ENCODE results near the gene RBFOX1. TPM values are rescaled to one million over a fixed set of nuclear protein-coding genes. Genes with fewer than 3 reads are reported as not detected.

The RBFOX1 gene
- total RNA-seq, 1 experiment from 2014 or later: not detected

- H3K9me3 ChIP-seq (replicated peaks): peaks cover 12% of the 10 kb centered on the region
- H3K4me1 ChIP-seq (replicated peaks): no peaks in the 10 kb centered on the region
- H3K27ac ChIP-seq: no peak overlapping the region
- no peak for DNase-seq (ENCODE audit: low read depth in 1 of 2, low spot score in 2 of 2)
- H3K36me3 ChIP-seq: no peaks in the 10 kb centered on the region
- no peak overlapping the region for H3K4me3 ChIP-seq
- no peaks in the 10 kb centered on the region for H3K27me3 ChIP-seq (replicated peaks)
Measured at GRCh38 chr16:7577588-7577987, 244.9 kb downstream of the RBFOX1 start.

GRCh38 chr16:7579454-7579853 lies 246.8 kb downstream of the RBFOX1 start:
- Histone ChIP-seq H3K9me3 (replicated peaks) (peaks cover 7% of the 10 kb centered on the region), H3K27me3 (replicated peaks) (no peaks in the 10 kb centered on the region), H3K4me1 (replicated peaks) (no peaks in the 10 kb centered on the region), H3K27ac (no peak overlapping the region), H3K4me3 (no peak overlapping the region), H3K36me3 (no peaks in the 10 kb centered on the region)
- DNase-seq (ENCODE audit: low read depth in 1 of 2, low spot score in 2 of 2): no peak

GRCh38 chr16:7581175-7581574 lies 248.5 kb downstream of the RBFOX1 start:
- peaks cover 8% of the 10 kb centered on the region for H3K9me3 ChIP-seq (replicated peaks)
- H3K27ac ChIP-seq: no peak overlapping the region
- DNase-seq (ENCODE audit: low read depth in 1 of 2, low spot score in 2 of 2): no peak
- H3K4me1 ChIP-seq (replicated peaks): no peaks in the 10 kb centered on the region
- H3K4me3 ChIP-seq: no peak overlapping the region
- no peaks in the 10 kb centered on the region for H3K27me3 ChIP-seq (replicated peaks)
- no peaks in the 10 kb centered on the region for H3K36me3 ChIP-seq

- H3K27ac ChIP-seq: no peak overlapping the region
- no peak for DNase-seq (ENCODE audit: low read depth in 1 of 2, low spot score in 2 of 2)
- no peak overlapping the region for H3K4me3 ChIP-seq
- H3K36me3 ChIP-seq: no peaks in the 10 kb centered on the region
- no peaks in the 10 kb centered on the region for H3K4me1 ChIP-seq (replicated peaks)
- no peaks in the 10 kb centered on the region for H3K27me3 ChIP-seq (replicated peaks)
- H3K9me3 ChIP-seq (replicated peaks): peaks cover 12% of the 10 kb centered on the region
Measured at GRCh38 chr16:7583396-7583795, 250.8 kb downstream of the RBFOX1 start.

GRCh38 chr16:7584561-7584960 lies 251.9 kb downstream of the RBFOX1 start:
- Histone ChIP-seq H3K27ac (no peak overlapping the region), H3K4me1 (replicated peaks) (no peaks in the 10 kb centered on the region), H3K27me3 (replicated peaks) (no peaks in the 10 kb centered on the region), H3K4me3 (no peak overlapping the region), H3K9me3 (replicated peaks) (peaks cover 12% of the 10 kb centered on the region; the same call in 1 of the 2 replicates), H3K36me3 (no peaks in the 10 kb centered on the region)
- DNase-seq (ENCODE audit: low read depth in 1 of 2, low spot score in 2 of 2): no peak

GRCh38 chr16:7585705-7586104 lies 253.1 kb downstream of the RBFOX1 start:
- Histone ChIP-seq H3K27ac (no peak overlapping the region), H3K9me3 (replicated peaks) (peaks cover 12% of the 10 kb centered on the region; the same call in 1 of the 2 replicates), H3K27me3 (replicated peaks) (no peaks in the 10 kb centered on the region), H3K4me1 (replicated peaks) (no peaks in the 10 kb centered on the region), H3K4me3 (no peak overlapping the region), H3K36me3 (no peaks in the 10 kb centered on the region)
- DNase-seq (ENCODE audit: low read depth in 1 of 2, low spot score in 2 of 2): no peak

- H3K4me1 ChIP-seq (replicated peaks): no peaks in the 10 kb centered on the region
- no peaks in the 10 kb centered on the region for H3K27me3 ChIP-seq (replicated peaks)
- H3K9me3 ChIP-seq (replicated peaks): peaks cover 5% of the 10 kb centered on the region; the same call in 1 of the 2 replicates
- no peak overlapping the region for H3K4me3 ChIP-seq
- H3K27ac ChIP-seq: no peak overlapping the region
- H3K36me3 ChIP-seq: no peaks in the 10 kb centered on the region
- no peak for DNase-seq (ENCODE audit: low read depth in 1 of 2, low spot score in 2 of 2)
Measured at GRCh38 chr16:7590934-7591333, 258.3 kb downstream of the RBFOX1 start.

GRCh38 chr16:7596308-7596707 lies 263.7 kb downstream of the RBFOX1 start:
- no peak for DNase-seq (ENCODE audit: low read depth in 1 of 2, low spot score in 2 of 2)
- Histone ChIP-seq H3K27me3 (replicated peaks) (no peaks in the 10 kb centered on the region), H3K36me3 (no peaks in the 10 kb centered on the region), H3K9me3 (replicated peaks) (peaks cover 5% of the 10 kb centered on the region; the same call in 1 of the 2 replicates), H3K27ac (no peak overlapping the region), H3K4me3 (no peak overlapping the region), H3K4me1 (replicated peaks) (no peaks in the 10 kb centered on the region)

GRCh38 chr16:7597677-7598076 lies 265.0 kb downstream of the RBFOX1 start:
- no peak for DNase-seq (ENCODE audit: low read depth in 1 of 2, low spot score in 2 of 2)
- H3K36me3 ChIP-seq: no peaks in the 10 kb centered on the region
- no peaks in the 10 kb centered on the region for H3K4me1 ChIP-seq (replicated peaks)
- no peak overlapping the region for H3K4me3 ChIP-seq
- H3K27me3 ChIP-seq (replicated peaks): no peaks in the 10 kb centered on the region
- no peak overlapping the region for H3K27ac ChIP-seq
- H3K9me3 ChIP-seq (replicated peaks): peaks cover 6% of the 10 kb centered on the region; the same call in 1 of the 2 replicates

GRCh38 chr16:7601100-7601499 lies 268.5 kb downstream of the RBFOX1 start:
- no peak for DNase-seq (ENCODE audit: low read depth in 1 of 2, low spot score in 2 of 2)
- Histone ChIP-seq H3K9me3 (replicated peaks) (peaks cover 7% of the 10 kb centered on the region; the same call in 1 of the 2 replicates), H3K27me3 (replicated peaks) (no peaks in the 10 kb centered on the region), H3K4me3 (no peak overlapping the region), H3K4me1 (replicated peaks) (no peaks in the 10 kb centered on the region), H3K27ac (no peak overlapping the region), H3K36me3 (no peaks in the 10 kb centered on the region)

GRCh38 chr16:7602291-7602950 lies 269.8 kb downstream of the RBFOX1 start:
- Histone ChIP-seq H3K4me3 (no peak overlapping the region), H3K36me3 (no peaks in the 10 kb centered on the region), H3K9me3 (replicated peaks) (peaks cover 2% of the 10 kb centered on the region; the same call in 1 of the 2 replicates), H3K27me3 (replicated peaks) (no peaks in the 10 kb centered on the region), H3K27ac (no peak overlapping the region), H3K4me1 (replicated peaks) (no peaks in the 10 kb centered on the region)
- no peak for DNase-seq (ENCODE audit: low read depth in 1 of 2, low spot score in 2 of 2)

- Histone ChIP-seq H3K36me3 (no peaks in the 10 kb centered on the region), H3K4me1 (replicated peaks) (no peaks in the 10 kb centered on the region), H3K9me3 (replicated peaks) (0 out of 2 replicates have a peak, but pooled peaks cover 7% of the 10 kb centered on the region), H3K4me3 (no peak overlapping the region), H3K27me3 (replicated peaks) (no peaks in the 10 kb centered on the region), H3K27ac (no peak overlapping the region)
- DNase-seq (ENCODE audit: low read depth in 1 of 2, low spot score in 2 of 2): no peak
Measured at GRCh38 chr16:7605812-7606211, 273.2 kb downstream of the RBFOX1 start.

- no peaks in the 10 kb centered on the region for H3K27me3 ChIP-seq (replicated peaks)
- H3K27ac ChIP-seq: no peak overlapping the region
- H3K9me3 ChIP-seq (replicated peaks): peaks cover 15% of the 10 kb centered on the region
- H3K4me1 ChIP-seq (replicated peaks): no peaks in the 10 kb centered on the region
- DNase-seq (ENCODE audit: low read depth in 1 of 2, low spot score in 2 of 2): no peak
- no peak overlapping the region for H3K4me3 ChIP-seq
- H3K36me3 ChIP-seq: no peaks in the 10 kb centered on the region
Measured at GRCh38 chr16:7612671-7613070, 280.0 kb downstream of the RBFOX1 start.

GRCh38 chr16:7613518-7613917 lies 280.9 kb downstream of the RBFOX1 start:
- H3K27ac ChIP-seq: no peak overlapping the region
- peaks cover 14% of the 10 kb centered on the region for H3K9me3 ChIP-seq (replicated peaks)
- no peaks in the 10 kb centered on the region for H3K36me3 ChIP-seq
- no peak overlapping the region for H3K4me3 ChIP-seq
- H3K27me3 ChIP-seq (replicated peaks): no peaks in the 10 kb centered on the region
- DNase-seq (ENCODE audit: low read depth in 1 of 2, low spot score in 2 of 2): no peak
- no peaks in the 10 kb centered on the region for H3K4me1 ChIP-seq (replicated peaks)
